ENCODE measurements around the gene CD34.
"Not testable (repeated sequence)": the region's sequence is repeated elsewhere in the genome, so short reads cannot be mapped to it uniquely, and the experiment has no call there.

Gene CD34

DNA sequence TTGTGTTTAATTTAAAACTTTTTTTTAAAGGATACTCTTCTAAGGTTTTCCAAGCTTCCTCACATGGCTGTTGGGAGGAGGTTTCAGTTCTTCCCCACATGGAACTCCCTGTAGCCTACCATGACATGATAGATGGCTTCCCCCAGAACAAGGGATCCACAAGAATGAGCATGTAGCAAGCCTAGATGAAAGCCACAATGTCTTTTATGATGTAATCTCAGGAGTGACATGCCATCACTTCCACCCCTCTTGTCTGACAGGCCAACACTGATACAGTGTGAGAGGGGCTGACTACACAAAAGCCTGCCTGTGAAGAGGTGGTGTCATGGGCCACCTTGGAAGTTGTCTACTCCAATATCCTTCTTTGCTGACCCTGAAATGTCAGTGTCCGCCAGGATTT is 32.0 kb downstream of the CD34 start:
- TF ChIP-seq, protein P1, sequence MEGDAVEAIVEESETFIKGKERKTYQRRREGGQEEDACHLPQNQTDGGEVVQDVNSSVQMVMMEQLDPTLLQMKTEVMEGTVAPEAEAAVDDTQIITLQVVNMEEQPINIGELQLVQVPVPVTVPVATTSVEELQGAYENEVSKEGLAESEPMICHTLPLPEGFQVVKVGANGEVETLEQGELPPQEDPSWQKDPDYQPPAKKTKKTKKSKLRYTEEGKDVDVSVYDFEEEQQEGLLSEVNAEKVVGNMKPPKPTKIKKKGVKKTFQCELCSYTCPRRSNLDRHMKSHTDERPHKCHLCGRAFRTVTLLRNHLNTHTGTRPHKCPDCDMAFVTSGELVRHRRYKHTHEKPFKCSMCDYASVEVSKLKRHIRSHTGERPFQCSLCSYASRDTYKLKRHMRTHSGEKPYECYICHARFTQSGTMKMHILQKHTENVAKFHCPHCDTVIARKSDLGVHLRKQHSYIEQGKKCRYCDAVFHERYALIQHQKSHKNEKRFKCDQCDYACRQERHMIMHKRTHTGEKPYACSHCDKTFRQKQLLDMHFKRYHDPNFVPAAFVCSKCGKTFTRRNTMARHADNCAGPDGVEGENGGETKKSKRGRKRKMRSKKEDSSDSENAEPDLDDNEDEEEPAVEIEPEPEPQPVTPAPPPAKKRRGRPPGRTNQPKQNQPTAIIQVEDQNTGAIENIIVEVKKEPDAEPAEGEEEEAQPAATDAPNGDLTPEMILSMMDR (IDR thresholded peaks at IDR 0.05; ENCODE audit: poor library complexity, severe bottlenecking), result no peak
- ATAC-seq (ENCODE audit: low read depth) (no peak), DNase-seq (ENCODE audit: low spot score) (no peak)
- H3K4me3 ChIP-seq (ENCODE audit: severe bottlenecking), result no peak overlapping the region
- no peaks in the 10 kb centered on the region for H3K36me3 ChIP-seq (ENCODE audit: low read depth)
- H3K27me3 ChIP-seq (ENCODE audit: insufficient read depth, poor library complexity, severe bottlenecking), result no peaks in the 10 kb centered on the region
- no peak overlapping the region for H3K27ac ChIP-seq (ENCODE audit: poor library complexity, severe bottlenecking)
- no peaks in the 10 kb centered on the region for H3K9me3 ChIP-seq (ENCODE audit: severe bottlenecking)
- no peaks in the 10 kb centered on the region for H3K4me1 ChIP-seq (ENCODE audit: insufficient read depth, poor library complexity, severe bottlenecking)

DNA sequence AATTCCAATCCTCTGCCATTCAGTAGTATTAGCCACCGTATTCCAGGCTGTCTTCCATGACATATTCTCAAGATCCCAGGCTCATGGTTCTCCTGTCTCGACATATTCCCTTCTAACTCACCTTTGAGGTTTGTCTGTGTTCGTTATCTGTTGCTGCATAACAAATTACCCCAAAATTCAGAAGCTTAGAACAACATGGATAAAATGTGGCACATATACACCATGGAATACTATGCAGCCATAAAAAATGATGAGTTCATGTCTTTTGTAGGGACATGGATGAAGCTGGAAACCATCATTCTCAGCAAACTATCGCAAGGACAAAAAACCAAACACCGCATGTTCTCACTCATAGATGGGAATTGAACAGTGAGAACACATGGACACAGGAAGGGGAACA is 33.0 kb downstream of the CD34 start:
- not testable (repeated sequence) for H3K4me3 ChIP-seq (ENCODE audit: severe bottlenecking); H3K27me3 ChIP-seq (ENCODE audit: insufficient read depth, poor library complexity, severe bottlenecking); DNase-seq (ENCODE audit: low spot score); ATAC-seq (ENCODE audit: low read depth); H3K9me3 ChIP-seq (ENCODE audit: severe bottlenecking); H3K4me1 ChIP-seq (ENCODE audit: insufficient read depth, poor library complexity, severe bottlenecking); H3K27ac ChIP-seq (ENCODE audit: poor library complexity, severe bottlenecking); H3K36me3 ChIP-seq (ENCODE audit: low read depth)

DNA sequence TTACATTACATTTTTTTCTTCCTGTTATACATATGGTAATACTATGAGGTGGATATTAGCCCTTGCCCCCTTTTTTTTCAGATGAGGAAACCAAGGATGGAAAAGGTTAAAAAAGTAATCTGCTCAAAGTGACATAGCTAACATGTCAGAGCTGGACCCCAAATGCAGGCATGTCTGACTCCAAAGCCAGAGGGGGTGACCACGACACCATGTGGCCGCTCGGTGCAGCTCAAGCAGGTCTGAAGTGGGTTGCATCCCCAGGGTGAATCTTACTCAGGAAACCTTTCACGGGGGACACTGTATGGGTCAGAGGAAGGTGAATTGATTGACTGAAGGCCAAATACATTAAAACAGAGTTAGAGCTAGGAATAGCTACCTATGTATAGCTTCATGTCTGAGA is 34.8 kb downstream of the CD34 start:
- no peaks in the 10 kb centered on the region for H3K36me3 ChIP-seq (ENCODE audit: low read depth)
- no peak for ATAC-seq (ENCODE audit: low read depth)
- TF ChIP-seq, protein P1 (IDR thresholded peaks at IDR 0.05; ENCODE audit: poor library complexity, severe bottlenecking), result no peak
- H3K27ac ChIP-seq (ENCODE audit: poor library complexity, severe bottlenecking), result no peak overlapping the region
- no peaks in the 10 kb centered on the region for H3K9me3 ChIP-seq (ENCODE audit: severe bottlenecking)
- H3K4me3 ChIP-seq (ENCODE audit: severe bottlenecking), result no peak overlapping the region
- no peak for DNase-seq (ENCODE audit: low spot score)
- no peaks in the 10 kb centered on the region for H3K4me1 ChIP-seq (ENCODE audit: insufficient read depth, poor library complexity, severe bottlenecking)
- H3K27me3 ChIP-seq (ENCODE audit: insufficient read depth, poor library complexity, severe bottlenecking), result no peaks in the 10 kb centered on the region

DNA sequence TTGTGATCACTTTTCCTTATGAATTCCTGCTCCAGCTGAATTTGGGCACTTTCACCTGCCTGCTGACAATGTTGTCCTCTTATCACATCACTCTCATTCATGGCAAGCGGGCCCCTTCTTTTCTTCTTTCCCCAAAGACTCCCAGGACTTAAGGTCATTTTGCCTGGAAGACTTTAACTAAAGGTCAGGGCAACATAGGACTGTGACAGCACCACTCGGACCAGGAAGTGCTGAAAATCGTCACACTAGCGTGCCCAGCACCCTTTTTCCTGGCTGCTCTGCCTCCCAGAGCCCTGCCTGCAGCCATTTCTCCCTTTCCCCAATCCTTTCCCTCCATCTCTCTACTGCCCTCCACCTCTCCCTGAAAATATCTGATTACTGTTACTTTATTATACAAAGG is 35.4 kb downstream of the CD34 start:
- no peak overlapping the region for H3K27ac ChIP-seq (ENCODE audit: poor library complexity, severe bottlenecking)
- no peaks in the 10 kb centered on the region for H3K27me3 ChIP-seq (ENCODE audit: insufficient read depth, poor library complexity, severe bottlenecking)
- TF ChIP-seq, protein P1 (IDR thresholded peaks at IDR 0.05; ENCODE audit: poor library complexity, severe bottlenecking), result no peak
- no peak overlapping the region for H3K4me3 ChIP-seq (ENCODE audit: severe bottlenecking)
- no peak for ATAC-seq (ENCODE audit: low read depth)
- H3K36me3 ChIP-seq (ENCODE audit: low read depth), result no peaks in the 10 kb centered on the region
- no peaks in the 10 kb centered on the region for H3K4me1 ChIP-seq (ENCODE audit: insufficient read depth, poor library complexity, severe bottlenecking)
- H3K9me3 ChIP-seq (ENCODE audit: severe bottlenecking), result no peaks in the 10 kb centered on the region
- no peak for DNase-seq (ENCODE audit: low spot score)

DNA sequence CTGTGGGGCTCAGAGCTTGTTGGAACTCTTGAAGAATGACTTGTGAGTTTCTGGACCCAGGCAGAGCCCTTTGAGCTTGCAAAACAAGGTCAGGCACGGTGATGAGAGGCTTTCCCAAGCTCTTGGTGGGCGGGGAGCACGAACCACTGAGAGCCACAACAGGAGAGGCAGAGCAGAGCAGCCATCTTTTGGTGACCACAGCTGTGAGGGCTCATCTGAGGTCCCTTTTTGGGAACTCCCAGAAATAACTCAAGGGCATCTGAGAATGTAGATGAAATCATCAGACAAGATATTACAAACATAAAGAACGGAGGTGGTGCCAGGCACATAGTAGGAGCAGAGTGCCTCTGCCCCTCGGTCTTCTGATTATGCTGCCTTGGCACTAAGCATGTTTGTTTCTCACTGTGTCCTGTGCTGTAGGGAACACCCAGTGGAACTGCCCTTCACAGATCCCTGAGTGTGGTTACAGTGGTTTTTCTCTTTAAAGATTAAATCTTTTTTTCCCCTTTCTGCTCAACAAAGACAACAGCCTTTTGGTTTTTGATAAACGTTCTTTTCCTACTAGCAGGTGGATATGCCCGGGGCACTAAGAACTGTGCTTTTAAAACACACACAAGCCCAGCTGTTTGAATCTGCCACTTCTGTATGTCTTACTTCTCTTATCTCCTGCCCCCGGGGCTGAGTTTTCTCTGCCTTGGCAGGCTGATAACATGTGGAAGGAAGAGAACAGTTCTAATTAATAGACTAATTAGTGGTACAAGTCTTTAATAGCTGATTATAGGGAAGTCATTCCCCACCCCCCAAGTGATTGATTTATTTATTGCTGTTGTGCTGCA is 37.7 kb downstream of the CD34 start:
- TF ChIP-seq, protein P1 (IDR thresholded peaks at IDR 0.05; ENCODE audit: poor library complexity, severe bottlenecking), result no peak
- Histone ChIP-seq H3K27ac (ENCODE audit: poor library complexity, severe bottlenecking) (no peak overlapping the region), H3K9me3 (ENCODE audit: severe bottlenecking) (no peaks in the 10 kb centered on the region), H3K27me3 (ENCODE audit: insufficient read depth, poor library complexity, severe bottlenecking) (no peaks in the 10 kb centered on the region), H3K4me1 (ENCODE audit: insufficient read depth, poor library complexity, severe bottlenecking) (no peaks in the 10 kb centered on the region), H3K36me3 (ENCODE audit: low read depth) (no peaks in the 10 kb centered on the region), H3K4me3 (ENCODE audit: severe bottlenecking) (no peak overlapping the region)
- ATAC-seq (ENCODE audit: low read depth) (no peak), DNase-seq (ENCODE audit: low spot score) (no peak)
